ENCODE data around the gene C16orf92. TPM values are rescaled to one million over a fixed set of nuclear protein-coding genes. Genes with fewer than 3 reads are reported as not detected.

The C16orf92 gene
- total RNA-seq, 3 donors from 2014 or later = not detected

DNA sequence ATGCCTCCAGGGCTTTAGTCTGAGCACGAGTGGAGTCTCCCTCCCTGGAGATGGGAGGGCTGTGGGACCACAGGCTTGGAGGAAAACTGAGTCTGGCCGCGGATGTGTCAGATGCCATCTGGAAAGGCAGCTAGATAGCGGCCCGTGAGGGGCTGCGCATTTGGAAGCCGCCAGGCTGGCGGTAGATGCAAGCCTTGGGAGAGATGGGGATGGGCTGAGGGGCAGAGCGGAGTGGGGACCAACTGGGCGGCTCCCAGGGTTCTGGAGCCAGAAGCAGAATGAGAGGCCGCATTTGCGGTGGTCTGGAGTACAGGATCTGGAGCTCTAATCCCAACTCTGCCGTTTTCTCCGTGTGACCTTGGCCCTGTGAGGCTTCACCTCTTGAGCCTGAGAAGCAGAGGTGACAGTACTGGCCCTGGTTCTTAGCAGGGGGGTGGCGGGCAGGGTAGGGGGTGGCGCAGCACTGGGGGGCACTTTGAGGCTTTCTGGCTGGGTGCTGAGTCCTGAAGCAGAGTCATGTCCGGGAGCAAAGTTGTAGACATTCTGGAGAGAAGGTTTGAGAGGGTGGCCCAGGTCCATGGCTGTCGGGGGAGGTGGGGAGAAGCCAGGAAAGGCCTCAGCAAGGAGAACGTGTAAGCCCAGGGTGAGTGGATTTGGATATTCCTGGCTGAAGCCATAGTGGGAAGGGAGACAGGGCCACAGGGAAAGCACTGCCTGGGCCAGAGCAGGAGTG, 20.2 kb upstream of the C16orf92 start:
- Histone ChIP-seq H3K9me3 (no peaks in the 10 kb centered on the region), H3K4me1 (no peaks in the 10 kb centered on the region), H3K36me3 (no peaks in the 10 kb centered on the region), H3K4me3 (no peak overlapping the region), H3K27me3 (no peaks in the 10 kb centered on the region), H3K27ac (no peak overlapping the region)
- TF ChIP-seq, protein P1, sequence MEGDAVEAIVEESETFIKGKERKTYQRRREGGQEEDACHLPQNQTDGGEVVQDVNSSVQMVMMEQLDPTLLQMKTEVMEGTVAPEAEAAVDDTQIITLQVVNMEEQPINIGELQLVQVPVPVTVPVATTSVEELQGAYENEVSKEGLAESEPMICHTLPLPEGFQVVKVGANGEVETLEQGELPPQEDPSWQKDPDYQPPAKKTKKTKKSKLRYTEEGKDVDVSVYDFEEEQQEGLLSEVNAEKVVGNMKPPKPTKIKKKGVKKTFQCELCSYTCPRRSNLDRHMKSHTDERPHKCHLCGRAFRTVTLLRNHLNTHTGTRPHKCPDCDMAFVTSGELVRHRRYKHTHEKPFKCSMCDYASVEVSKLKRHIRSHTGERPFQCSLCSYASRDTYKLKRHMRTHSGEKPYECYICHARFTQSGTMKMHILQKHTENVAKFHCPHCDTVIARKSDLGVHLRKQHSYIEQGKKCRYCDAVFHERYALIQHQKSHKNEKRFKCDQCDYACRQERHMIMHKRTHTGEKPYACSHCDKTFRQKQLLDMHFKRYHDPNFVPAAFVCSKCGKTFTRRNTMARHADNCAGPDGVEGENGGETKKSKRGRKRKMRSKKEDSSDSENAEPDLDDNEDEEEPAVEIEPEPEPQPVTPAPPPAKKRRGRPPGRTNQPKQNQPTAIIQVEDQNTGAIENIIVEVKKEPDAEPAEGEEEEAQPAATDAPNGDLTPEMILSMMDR (IDR thresholded peaks at IDR 0.05) = no peak
- no peak for TF ChIP-seq POLR2AphosphoS5 (IDR thresholded peaks at IDR 0.05)
- no peak for TF ChIP-seq POLR2A (IDR thresholded peaks at IDR 0.05)
- DNase-seq (ENCODE audit: low spot score in 2 of 2) = no peak
- intact Hi-C loops (cut with DNase I; ENCODE audit: low total_unique reads) = no loop called here

DNA sequence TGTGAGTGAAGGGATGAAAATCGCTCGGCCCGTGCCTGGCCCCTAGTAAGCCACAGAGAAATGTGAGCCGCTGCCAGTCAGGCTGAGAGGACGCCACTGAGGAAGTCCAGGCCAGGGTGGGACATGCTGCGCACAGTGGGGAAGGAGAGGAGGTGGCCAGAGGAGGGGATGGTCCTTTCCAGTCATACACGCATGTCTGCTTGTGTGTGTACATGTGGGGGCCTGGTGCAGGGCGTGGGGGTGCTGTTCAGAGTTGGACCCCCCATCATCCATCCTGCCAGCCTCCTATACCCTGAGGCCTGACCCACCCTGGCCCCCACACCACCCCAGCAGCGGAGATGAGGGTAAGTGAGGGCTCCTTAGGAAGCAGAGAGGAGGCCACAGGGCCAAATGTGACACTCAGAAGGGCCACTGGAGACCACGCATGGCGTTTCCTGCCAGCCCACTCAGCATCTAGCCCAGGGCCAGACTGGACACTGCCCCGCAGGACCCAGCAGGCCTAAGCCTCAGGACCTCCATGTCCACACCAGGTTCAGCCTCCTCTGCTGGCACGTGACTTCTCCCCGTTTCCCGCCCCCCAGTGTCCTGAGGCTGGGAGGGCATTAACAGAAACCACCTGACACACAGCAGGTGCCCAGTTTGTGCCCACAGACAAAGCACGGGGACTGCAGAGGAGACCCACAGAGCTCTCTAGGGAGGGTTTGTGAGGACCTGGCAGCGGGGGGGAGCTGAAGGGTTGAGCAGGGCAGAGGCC, 19.2 kb upstream of the C16orf92 start:
- Histone ChIP-seq H3K4me3 (no peak overlapping the region), H3K4me1 (no peaks in the 10 kb centered on the region), H3K9me3 (no peaks in the 10 kb centered on the region), H3K36me3 (no peaks in the 10 kb centered on the region), H3K27ac (no peak overlapping the region), H3K27me3 (no peaks in the 10 kb centered on the region)
- DNase-seq (ENCODE audit: low spot score in 2 of 2) = no peak
- intact Hi-C loops (cut with DNase I; ENCODE audit: low total_unique reads) = no loop called here
- TF ChIP-seq POLR2AphosphoS5 (IDR thresholded peaks at IDR 0.05) (no peak), POLR2A (IDR thresholded peaks at IDR 0.05) (no peak)
- TF ChIP-seq, protein P1 (IDR thresholded peaks at IDR 0.05) = no peak

- DNase-seq (ENCODE audit: low spot score in 2 of 2) = no peak
- H3K4me1 ChIP-seq = no peaks in the 10 kb centered on the region
Observed at GRCh38 chr16:30004424-30004776, 18.6 kb upstream of the C16orf92 start.

DNA sequence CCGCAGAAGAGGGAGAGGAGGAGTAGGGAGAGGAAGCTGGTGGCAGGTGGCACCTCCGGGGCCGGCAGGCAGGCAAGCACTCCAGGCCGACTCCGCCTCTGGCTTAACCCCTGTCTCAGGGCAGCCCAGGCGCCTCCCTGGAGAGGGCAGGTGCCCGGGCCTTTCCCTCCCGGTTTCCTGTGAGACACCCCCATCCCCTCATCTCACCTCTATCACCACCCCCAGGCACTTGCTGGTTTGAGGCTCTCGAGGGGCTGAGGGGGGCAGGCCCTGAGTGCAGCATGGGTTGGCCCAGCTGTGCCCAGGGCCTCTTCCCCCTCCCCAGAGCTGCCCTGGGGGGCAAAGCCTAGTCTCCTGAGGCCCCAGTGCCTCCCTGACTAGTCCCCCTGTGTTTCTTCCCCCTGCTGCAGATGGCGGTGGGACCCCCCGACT, 18.2 kb upstream of the C16orf92 start:
- H3K4me1 ChIP-seq = no peaks in the 10 kb centered on the region
- H3K27me3 ChIP-seq = peaks cover 4 to 5% of the 10 kb centered on the region in 2 donors
- no peak overlapping the region for H3K27ac ChIP-seq
- TF ChIP-seq, protein P1 (IDR thresholded peaks at IDR 0.05) = no peak
- TF ChIP-seq POLR2A (IDR thresholded peaks at IDR 0.05) (no peak), POLR2AphosphoS5 (IDR thresholded peaks at IDR 0.05) (no peak)
- no peaks in the 10 kb centered on the region for H3K36me3 ChIP-seq
- intact Hi-C loops (cut with DNase I; ENCODE audit: low total_unique reads) = no loop called here
- no peak overlapping the region for H3K4me3 ChIP-seq
- DNase-seq (ENCODE audit: low spot score in 2 of 2) = no peak
- no peaks in the 10 kb centered on the region for H3K9me3 ChIP-seq

More at GRCh38 chr16:30004424-30004776, 18.6 kb upstream of the C16orf92 start:
- Histone ChIP-seq H3K36me3 (no peaks in the 10 kb centered on the region), H3K27ac (no peak overlapping the region), H3K9me3 (no peaks in the 10 kb centered on the region), H3K4me3 (no peak overlapping the region), H3K27me3 (peaks cover under 1 to 2% of the 10 kb centered on the region in 2 donors)
- intact Hi-C loops (cut with DNase I; ENCODE audit: low total_unique reads) = no loop called here
- TF ChIP-seq, protein P1 (IDR thresholded peaks at IDR 0.05) = no peak
- TF ChIP-seq POLR2AphosphoS5 (IDR thresholded peaks at IDR 0.05) (no peak), POLR2A (IDR thresholded peaks at IDR 0.05) (no peak)
